ENCODE data around the gene ACO1.

The ACO1 gene

DNA sequence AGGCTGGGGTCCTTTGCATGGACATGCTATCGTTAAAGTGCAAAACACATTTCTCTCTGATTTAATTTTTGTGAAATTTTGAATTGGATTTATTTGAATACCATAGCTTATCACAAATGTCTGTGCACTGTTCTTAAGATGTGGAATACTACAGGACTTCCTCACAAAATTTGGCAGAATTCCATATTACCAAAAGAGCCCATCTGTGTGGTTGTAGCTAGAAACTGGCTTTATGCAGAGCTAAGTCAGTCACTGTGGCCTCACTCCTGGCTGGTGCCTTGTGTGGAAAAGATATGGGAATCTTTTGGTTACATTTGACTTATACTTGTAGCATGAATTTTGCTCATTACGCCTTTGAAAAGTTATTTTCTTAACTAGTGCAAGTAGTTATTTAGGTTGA, 35.5 kb downstream of the ACO1 start:
- TF ChIP-seq, protein P1, sequence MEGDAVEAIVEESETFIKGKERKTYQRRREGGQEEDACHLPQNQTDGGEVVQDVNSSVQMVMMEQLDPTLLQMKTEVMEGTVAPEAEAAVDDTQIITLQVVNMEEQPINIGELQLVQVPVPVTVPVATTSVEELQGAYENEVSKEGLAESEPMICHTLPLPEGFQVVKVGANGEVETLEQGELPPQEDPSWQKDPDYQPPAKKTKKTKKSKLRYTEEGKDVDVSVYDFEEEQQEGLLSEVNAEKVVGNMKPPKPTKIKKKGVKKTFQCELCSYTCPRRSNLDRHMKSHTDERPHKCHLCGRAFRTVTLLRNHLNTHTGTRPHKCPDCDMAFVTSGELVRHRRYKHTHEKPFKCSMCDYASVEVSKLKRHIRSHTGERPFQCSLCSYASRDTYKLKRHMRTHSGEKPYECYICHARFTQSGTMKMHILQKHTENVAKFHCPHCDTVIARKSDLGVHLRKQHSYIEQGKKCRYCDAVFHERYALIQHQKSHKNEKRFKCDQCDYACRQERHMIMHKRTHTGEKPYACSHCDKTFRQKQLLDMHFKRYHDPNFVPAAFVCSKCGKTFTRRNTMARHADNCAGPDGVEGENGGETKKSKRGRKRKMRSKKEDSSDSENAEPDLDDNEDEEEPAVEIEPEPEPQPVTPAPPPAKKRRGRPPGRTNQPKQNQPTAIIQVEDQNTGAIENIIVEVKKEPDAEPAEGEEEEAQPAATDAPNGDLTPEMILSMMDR (IDR thresholded peaks at IDR 0.05; ENCODE audit: low read length) = no peak
- TF ChIP-seq EZH2 (IDR thresholded peaks at IDR 0.05; ENCODE audit: borderline replicate concordance, low read length) = no peak
- H3K36me3 ChIP-seq (ENCODE audit: insufficient read depth, low read length) = peaks cover 14% of the 10 kb centered on the region; the same call in 1 of the 2 replicates

DNA sequence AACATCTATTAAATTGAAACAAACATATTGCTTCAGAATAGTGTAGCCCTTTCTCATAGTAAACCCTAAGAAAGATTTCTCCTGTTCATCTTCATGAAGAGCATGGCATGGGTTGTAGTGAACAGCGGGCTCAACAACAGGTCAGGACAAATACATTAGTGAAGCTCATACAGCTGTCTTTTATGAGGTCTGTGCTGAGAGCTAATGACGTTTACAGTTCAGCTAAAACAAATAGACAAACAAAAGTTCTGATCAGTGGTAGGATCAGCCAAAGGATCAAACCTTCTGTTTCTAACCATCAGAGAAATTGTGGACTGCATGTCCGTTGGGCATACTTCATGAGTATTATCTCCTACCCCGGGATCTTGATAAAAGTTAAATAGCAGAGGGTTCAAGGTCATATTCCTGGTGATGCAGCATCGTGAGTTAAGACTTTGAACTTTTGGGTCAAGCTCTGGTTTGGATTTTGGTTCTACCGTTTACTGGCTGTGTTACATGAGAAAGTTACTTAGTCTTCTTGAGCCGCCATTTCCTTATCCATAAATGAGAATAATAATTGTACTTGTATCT, 37.9 kb downstream of the ACO1 start:
- Histone ChIP-seq H3K36me3 (ENCODE audit: insufficient read depth, low read length) (peaks cover 19% of the 10 kb centered on the region; the same call in 1 of the 2 replicates), H3K9me3 (ENCODE audit: low read length) (no peaks in the 10 kb centered on the region), H3K9ac (ENCODE audit: low read length) (no peak overlapping the region), H3K9me2 (ENCODE audit: low read depth, low read length) (no peaks in the 10 kb centered on the region), H3F3A (ENCODE audit: insufficient read depth, low read length) (no peaks in the 10 kb centered on the region), H3K27ac (ENCODE audit: low read depth, low read length, poor library complexity, severe bottlenecking) (no peak overlapping the region), H4K20me1 (ENCODE audit: insufficient read depth, low read length) (no peaks in the 10 kb centered on the region), H3K79me2 (ENCODE audit: insufficient read depth, low read length) (no peaks in the 10 kb centered on the region), H2AFZ (ENCODE audit: low read length) (no peak overlapping the region), H3K4me2 (ENCODE audit: low read length) (no peak overlapping the region), H3K27me3 (ENCODE audit: insufficient read depth, low read length) (no peaks in the 10 kb centered on the region), H3K4me3 (ENCODE audit: low read depth, low read length, poor library complexity, severe bottlenecking) (no peak overlapping the region), H3K4me1 (ENCODE audit: insufficient read depth, low read length, severe bottlenecking) (no peaks in the 10 kb centered on the region)
- TF ChIP-seq EZH2 (IDR thresholded peaks at IDR 0.05; ENCODE audit: borderline replicate concordance, low read length) = no peak
- TF ChIP-seq, protein P1 (IDR thresholded peaks at IDR 0.05; ENCODE audit: low read length) = no peak

More for the DNA sequence above, 35.5 kb downstream of the ACO1 start:
- H4K20me1 ChIP-seq (ENCODE audit: insufficient read depth, low read length) = no peaks in the 10 kb centered on the region
- H3K27ac ChIP-seq (ENCODE audit: low read depth, low read length, poor library complexity, severe bottlenecking) = no peak overlapping the region
- no peaks in the 10 kb centered on the region for H3K79me2 ChIP-seq (ENCODE audit: insufficient read depth, low read length)
- no peaks in the 10 kb centered on the region for H3K9me3 ChIP-seq (ENCODE audit: low read length)
- H3K9ac ChIP-seq (ENCODE audit: low read length) = no peak overlapping the region
- H2AFZ ChIP-seq (ENCODE audit: low read length) = no peak overlapping the region
- no peaks in the 10 kb centered on the region for H3K9me2 ChIP-seq (ENCODE audit: low read depth, low read length)
- no peaks in the 10 kb centered on the region for H3K4me1 ChIP-seq (ENCODE audit: insufficient read depth, low read length, severe bottlenecking)
- no peak overlapping the region for H3K4me2 ChIP-seq (ENCODE audit: low read length)
- H3K27me3 ChIP-seq (ENCODE audit: insufficient read depth, low read length) = no peaks in the 10 kb centered on the region
- no peaks in the 10 kb centered on the region for H3F3A ChIP-seq (ENCODE audit: insufficient read depth, low read length)
- H3K4me3 ChIP-seq (ENCODE audit: low read depth, low read length, poor library complexity, severe bottlenecking) = no peak overlapping the region

DNA sequence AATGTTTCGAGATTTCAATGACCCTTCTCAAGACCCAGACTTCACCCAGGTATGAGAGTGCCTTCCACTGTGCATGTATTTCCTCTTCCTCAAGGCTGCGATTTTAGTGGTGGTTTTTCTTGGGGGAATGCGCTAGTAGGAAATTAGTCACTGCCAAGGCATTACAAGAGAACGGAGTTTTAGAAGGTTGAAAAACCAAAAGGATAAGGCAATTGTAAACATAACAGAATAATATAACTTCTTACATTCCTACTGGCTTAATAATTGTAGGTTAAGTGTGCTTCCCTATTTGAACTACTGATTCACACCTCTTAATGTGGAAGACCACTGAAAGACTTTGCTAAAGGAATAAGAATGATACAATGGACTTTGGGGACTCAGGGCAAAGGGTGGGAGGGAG, 38.9 kb downstream of the ACO1 start:
- no peaks in the 10 kb centered on the region for H4K20me1 ChIP-seq (ENCODE audit: insufficient read depth, low read length)
- no peaks in the 10 kb centered on the region for H3F3A ChIP-seq (ENCODE audit: insufficient read depth, low read length)
- H3K36me3 ChIP-seq (ENCODE audit: insufficient read depth, low read length) = peaks cover 14% of the 10 kb centered on the region; the same call in 1 of the 2 replicates
- no peak overlapping the region for H3K4me3 ChIP-seq (ENCODE audit: low read depth, low read length, poor library complexity, severe bottlenecking)
- no peaks in the 10 kb centered on the region for H3K79me2 ChIP-seq (ENCODE audit: insufficient read depth, low read length)
- H3K4me2 ChIP-seq (ENCODE audit: low read length) = no peak overlapping the region
- no peaks in the 10 kb centered on the region for H3K27me3 ChIP-seq (ENCODE audit: insufficient read depth, low read length)
- H3K27ac ChIP-seq (ENCODE audit: low read depth, low read length, poor library complexity, severe bottlenecking) = no peak overlapping the region
- no peaks in the 10 kb centered on the region for H3K9me3 ChIP-seq (ENCODE audit: low read length)
- no peak for TF ChIP-seq EZH2 (IDR thresholded peaks at IDR 0.05; ENCODE audit: borderline replicate concordance, low read length)
- TF ChIP-seq, protein P1 (IDR thresholded peaks at IDR 0.05; ENCODE audit: low read length) = no peak
- no peaks in the 10 kb centered on the region for H3K4me1 ChIP-seq (ENCODE audit: insufficient read depth, low read length, severe bottlenecking)
- H3K9me2 ChIP-seq (ENCODE audit: low read depth, low read length) = no peaks in the 10 kb centered on the region
- H3K9ac ChIP-seq (ENCODE audit: low read length) = no peak overlapping the region
- H2AFZ ChIP-seq (ENCODE audit: low read length) = no peak overlapping the region

Measured in OCI-LY1 (cell line).